Mucosa of gallbladder (tissue), 1 donor: ENCODE measurements around the gene GPR3. TPM values are rescaled to one million over a fixed set of nuclear protein-coding genes. Genes with fewer than 3 reads are reported as not detected.
"Not testable (repeated sequence)": the region's sequence is repeated elsewhere in the genome, so short reads cannot be mapped to it uniquely, and the experiment has no call there.

Source experiments
- DNase-seq: peaks from one replicate; pipeline ENCODE4 v3.0.0-alpha.2; 2020; ENCODE audit warnings: low spot score
- total RNA-seq: library from RNA; stranded (reverse); gene quantifications from one replicate; pipeline ENCODE4 v1.2.1, GENCODE V29; 2021
- donor health status: DM: no; HTN: no; CAD: no.

The GPR3 gene
- total RNA-seq, 1 donor from 2014 or later: 0.09 TPM

- DNase-seq: peak; percentile 71
These were observed 26.1 kb downstream of the GPR3 start for GRCh38 chr1:27418326-27419185.

DNA sequence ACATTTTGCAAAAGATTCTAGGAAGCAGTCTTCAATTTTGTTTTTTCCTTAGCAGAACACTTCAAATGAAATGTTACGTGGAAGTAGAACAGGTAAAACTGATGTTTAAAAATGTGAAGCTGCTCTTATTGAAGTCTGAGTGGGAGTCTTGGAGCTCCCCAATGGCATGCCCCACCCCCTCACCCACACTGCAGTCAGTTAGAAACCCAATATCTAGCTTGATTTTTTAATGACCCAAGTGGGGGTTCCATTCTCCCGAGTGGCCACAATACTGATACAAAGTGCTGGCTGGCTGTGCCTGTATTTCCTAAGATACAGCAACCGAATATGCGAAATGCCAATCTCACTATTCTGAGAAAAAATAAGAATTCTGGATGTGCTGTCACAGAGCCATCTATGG, 31.3 kb downstream of the GPR3 start:
- no peak for DNase-seq

DNA sequence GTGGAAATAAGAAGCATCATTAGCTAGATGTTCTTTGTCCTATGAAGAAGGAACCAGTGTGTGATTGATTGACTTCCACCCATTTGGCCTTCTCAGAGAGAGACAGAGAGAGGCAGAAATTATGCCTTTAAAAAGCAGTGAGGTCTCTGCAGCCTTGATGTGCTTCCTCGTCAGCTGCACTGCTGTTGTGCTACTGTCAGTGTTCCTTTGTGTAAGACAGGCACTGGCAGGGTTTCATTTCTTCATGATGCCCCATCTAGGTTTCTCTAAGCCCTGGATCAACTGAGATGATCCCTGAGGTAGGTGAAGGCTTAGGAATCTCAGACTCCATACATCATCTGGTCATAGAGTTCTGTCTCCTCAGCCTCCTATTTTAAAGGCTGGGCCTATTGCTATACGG, 34.9 kb downstream of the GPR3 start:
- no peak for DNase-seq

- DNase-seq: no peak
These were observed 35.4 kb downstream of the GPR3 start for GRCh38 chr1:27427816-27428315.

DNA sequence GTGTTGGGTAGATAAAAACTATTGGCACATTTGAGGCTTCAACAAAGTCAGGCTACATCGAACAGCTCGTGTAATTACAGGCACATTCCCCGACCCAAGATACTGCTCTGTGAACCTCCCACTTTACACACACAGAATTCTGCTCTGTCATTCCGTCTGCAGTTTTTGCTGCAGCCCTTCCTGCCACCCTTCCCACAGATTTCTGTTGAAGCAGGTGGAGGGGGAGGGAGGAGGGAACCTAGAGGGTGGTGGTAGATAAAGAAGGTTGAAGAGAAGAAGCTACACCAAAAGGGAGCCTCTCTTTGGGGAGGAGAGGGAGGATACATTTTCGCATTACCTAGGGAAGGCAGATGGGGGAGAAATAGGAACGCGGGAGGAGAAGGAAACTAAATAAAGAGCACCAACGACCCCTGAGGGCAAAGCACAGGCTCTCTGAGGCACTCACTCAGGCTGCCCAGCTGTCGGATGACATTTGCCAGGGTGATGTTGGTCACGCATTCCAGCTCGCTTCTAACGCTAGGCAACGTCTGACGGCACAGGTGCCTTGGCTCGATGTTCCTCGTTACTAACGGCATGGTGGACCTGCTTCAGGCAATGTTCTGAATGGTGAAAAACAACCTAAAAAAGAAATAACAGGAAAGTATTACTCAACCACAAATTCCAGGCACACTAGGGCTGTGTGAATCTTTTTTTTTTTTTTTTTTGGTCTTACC, 36.0 kb downstream of the GPR3 start:
- DNase-seq: no peak

DNA sequence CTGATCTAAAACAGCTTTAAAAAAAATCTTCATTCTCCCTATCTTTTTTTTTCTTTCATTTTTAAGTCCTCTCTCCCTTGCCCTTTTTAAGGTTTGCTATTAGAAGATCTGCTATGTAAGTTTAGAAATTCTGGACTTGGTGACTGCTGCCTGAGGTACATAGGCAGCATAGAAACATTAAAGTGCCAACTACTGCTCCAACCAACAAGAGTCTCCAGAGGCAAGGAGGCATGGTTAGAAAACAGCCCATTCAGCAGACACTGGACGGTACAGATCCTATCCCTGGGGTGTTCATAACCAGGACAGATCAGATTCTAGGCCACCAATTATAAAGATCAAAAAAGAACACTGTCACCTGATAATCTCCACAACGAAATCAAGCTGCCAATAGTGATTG, 36.6 kb downstream of the GPR3 start:
- DNase-seq: no peak

DNA sequence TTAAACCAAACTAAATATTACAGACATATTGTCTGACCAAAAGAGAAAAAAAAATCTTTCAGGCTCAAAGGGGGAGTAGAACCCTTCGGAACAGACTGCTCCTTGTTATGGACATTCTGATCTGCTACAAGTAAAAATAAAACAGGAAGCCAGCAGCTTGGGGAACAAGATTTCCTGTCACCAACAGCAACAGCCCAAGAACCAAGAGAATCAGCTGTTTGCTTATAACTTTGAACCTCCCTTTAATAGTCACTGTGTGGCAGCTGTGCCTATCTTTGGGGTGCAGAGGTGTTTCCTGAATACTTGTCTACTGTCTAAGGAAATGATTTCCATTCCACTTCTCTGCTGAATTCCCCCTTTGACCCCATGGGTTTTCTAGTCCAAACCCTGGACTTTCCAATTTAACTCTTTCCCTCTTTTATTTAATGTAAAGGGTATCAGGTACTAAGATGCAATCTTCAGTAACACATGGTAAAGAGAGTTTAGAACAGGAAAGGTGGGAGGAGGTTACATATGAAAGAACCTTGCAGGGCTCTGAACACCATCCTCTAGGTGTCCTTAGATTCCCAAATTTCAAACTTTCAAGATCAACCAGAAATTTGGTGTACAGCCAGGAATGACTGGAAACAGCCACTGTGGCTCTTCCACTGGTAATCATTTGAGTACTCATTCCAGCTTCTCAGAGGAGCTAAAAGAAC, 38.6 kb downstream of the GPR3 start:
- DNase-seq: no peak

DNA sequence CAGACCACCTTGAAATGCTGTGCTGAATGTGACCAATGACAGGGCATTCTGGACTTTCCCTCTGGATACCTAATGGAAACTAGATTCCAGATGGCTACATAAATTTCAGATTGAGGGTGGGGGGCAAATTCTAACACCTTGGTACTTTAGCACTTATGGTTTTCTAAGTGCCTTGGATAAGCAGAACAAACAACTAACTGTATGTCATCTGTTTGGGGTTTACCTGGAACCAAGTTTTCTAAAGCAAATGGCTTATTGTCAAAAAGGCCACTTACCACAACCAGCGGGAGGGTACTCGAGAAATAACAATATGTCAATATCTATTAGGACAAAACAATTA, 39.1 kb downstream of the GPR3 start:
- DNase-seq: no peak

GRCh38 chr1:27432725-27433124, 40.3 kb downstream of the GPR3 start:
- not testable (repeated sequence) for DNase-seq

DNA sequence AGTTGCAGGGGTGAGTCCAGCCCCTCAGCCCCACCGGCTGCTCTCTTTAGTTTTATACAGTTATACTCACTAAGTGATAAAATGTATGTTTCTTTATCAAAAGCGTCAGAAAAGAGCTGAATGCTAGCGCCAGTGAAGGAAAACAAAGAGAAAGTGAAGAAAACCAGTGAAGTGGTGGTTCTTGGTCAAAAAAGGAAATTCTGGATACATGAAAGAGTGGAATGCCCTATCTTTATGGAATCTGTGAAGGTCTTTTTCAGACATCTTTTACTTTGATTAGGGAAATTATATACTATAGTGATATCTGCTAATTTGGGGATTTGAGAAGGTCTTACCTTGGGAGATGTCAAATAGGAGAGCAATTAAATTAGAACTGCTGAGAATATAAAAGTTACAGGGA, 41.3 kb downstream of the GPR3 start:
- DNase-seq: no peak

DNA sequence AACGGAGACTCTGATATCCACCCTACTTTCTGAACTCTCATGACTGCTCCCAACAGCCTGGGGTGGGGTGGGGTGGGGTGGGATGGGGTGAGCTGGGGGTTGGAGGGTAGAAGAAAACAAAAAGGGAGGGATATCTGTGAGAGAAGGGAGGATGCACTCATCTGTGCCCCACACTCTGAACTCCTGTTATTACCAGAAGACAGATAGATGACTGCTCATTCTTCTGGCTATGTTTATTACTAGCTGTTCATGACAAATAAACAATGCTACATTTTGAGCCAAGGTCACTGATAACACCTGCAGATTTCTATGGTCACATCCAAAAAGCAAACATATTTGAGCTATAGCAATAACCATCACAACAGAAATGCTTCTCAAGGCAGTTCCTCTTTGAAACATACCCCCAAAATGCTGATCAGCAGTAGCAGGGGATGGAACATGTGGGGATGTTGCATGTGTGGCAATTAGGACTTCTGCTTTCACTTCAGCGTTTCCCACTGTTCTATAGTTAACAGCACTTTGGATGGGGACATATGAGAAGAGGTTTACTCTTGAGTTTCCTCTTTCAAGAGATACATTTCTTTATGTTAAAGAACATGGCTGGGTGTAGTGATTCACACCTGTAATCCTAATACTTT, 43.3 kb downstream of the GPR3 start:
- DNase-seq: no peak

DNA sequence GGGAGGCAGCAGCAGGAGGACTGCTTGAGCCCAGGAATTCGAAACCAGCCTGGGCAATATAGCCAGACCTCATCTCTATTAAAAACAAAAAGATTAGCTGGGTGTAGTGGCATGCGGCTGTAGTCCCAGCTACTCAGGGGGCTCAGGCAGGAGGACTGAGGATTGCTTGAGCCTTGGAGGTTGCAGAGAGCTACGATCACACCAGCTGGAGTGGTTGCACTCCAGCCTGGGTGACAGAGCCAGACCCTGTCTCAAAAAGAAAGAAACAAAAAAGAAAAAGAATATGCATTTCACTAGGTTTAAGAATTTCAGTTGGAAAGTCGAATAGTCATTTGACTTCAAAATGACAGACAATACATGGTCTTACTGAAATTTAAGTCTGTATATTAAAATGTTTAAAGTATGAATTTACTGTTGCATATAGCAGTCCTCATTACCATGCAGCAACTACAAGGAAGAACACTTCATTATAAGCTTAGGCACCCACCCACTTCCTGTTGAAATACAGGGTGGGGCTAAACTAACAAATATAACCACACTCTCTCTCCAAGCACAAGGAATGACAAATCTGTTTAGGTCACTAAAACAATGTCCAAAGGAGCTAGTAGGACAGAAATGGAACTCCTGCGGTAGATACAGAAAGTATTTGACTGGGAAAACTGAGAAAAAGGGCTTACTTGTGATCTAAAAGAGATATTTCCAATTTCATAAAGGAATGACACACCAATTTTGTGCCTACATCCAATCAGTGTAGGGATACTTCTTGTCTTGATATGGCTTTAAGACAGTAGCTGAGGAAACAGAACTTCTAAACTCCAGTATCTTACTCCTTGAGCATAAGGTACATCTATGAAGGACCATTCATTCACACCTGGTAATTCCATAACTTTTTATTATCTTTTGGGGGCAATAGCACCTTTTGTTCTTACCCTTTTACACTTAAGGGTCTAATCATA, 44.1 kb downstream of the GPR3 start:
- DNase-seq: peak; percentile 36

GRCh38 chr1:27438621-27439061, 46.2 kb downstream of the GPR3 start:
- DNase-seq: no peak

DNA sequence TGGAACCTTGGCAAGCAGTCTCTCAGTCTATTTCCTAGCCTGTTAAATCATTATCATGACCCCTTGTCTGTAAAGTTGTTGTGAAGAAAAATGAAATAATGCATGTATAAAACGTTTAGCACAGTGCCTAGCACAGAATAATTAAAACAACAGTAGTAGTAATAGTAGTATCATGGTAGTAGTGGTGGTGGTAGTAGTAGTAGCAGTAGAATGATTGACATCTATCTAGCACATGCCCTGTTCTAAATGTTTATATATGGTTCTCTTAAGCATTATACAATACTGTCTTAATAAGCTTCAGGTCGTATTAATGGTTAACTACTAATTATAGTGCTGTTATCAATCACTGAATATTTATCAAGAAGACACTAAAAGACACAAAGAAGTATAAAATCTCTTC, 46.7 kb downstream of the GPR3 start:
- DNase-seq: no peak

- DNase-seq: no peak
These were observed 52.2 kb downstream of the GPR3 start for GRCh38 chr1:27444632-27445031.

Other genes starting within 250 kb of the GPR3 start
- 170 TPM for gene SLC9A1, start 237.5 kb upstream of the GPR3 start, total RNA-seq
- gene WDTC1, start 158.0 kb upstream of the GPR3 start, total RNA-seq: 52.6 TPM
- gene TMEM222, start 70.5 kb upstream of the GPR3 start, total RNA-seq: 34.3 TPM
- gene SYTL1, start 50.6 kb upstream of the GPR3 start, total RNA-seq: 48.5 TPM
- 50.9 TPM for gene MAP3K6, start 25.7 kb upstream of the GPR3 start, total RNA-seq
- 3.5 TPM for gene FCN3, start 17.8 kb upstream of the GPR3 start, total RNA-seq
- gene CD164L2, start 9.3 kb upstream of the GPR3 start, total RNA-seq: 5.4 TPM
- 124 TPM for gene WASF2, start 97.5 kb downstream of the GPR3 start, total RNA-seq
- 61.6 TPM for gene AHDC1, start 211.5 kb downstream of the GPR3 start, total RNA-seq
- 7.6 TPM for gene FGR, start 242.6 kb downstream of the GPR3 start, total RNA-seq